ENCODE data around the gene U2AF1L4. TPM values are rescaled to one million over a fixed set of nuclear protein-coding genes. Genes with fewer than 3 reads are reported as not detected.
"Not testable (repeated sequence)": the region's sequence is repeated elsewhere in the genome, so short reads cannot be mapped to it uniquely, and the experiment has no call there.

The U2AF1L4 gene
- polyA plus RNA-seq, 3 donors, result 6.2 to 140 (median 8.7) TPM

DNA sequence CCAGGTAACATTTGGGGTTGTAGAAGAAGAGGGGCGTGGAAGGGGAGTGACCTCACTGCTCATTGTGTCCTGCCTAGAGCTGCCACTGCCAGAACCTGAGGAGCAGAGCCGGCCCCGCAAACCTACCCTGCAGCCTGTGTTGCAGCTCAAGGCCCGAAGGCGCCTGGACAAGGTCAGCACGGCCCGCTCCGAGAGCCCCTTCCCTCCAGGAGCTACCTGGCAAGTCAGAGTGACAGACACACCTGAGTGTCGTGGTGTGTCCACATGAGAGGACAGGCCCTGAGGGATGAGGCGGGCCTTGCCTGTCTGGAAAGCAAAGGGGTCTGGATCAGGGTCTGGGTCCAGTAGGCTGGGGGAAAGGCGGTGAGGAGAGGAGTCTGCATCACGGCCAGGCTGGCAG, 20.7 kb downstream of the U2AF1L4 start:
- H2AFZ ChIP-seq (ENCODE audit: insufficient read depth, low read depth, low read length, poor library complexity, severe bottlenecking), result no peak overlapping the region
- H3K4me3 Mint-ChIP-seq, result no peak overlapping the region
- intact Hi-C loops (cut with micrococcal nuclease), result no loop called here
- H3K27me3 Mint-ChIP-seq (ENCODE audit: low read depth in 3 of 3), result peaks cover 0 to 2% (median 2%) of the 10 kb centered on the region in 3 donors
- H3K36me3 Mint-ChIP-seq, result peaks cover 82 to 94% of the 10 kb centered on the region in 2 donors
- peaks cover 3% of the 10 kb centered on the region for H3K4me1 Mint-ChIP-seq
- no peak overlapping the region for H3K9ac ChIP-seq (ENCODE audit: insufficient read depth, low read length, poor library complexity, severe bottlenecking)
- H3K27ac ChIP-seq (ENCODE audit: low read depth in 1 of 2, low read length in 2 of 2), result no peak overlapping the region
- 99% methylated on average over 9 of the region's 12 CpGs for WGBS (ENCODE audit: insufficient coverage)
- H3K27ac Mint-ChIP-seq, result peak overlapping the region in 1 of 7 donors; percentile 33
- peaks cover 18% of the 10 kb centered on the region for H3K79me2 ChIP-seq (ENCODE audit: insufficient read depth, low read length)
- H3K27me3 ChIP-seq (ENCODE audit: control insufficient read depth in 2 of 2, insufficient read depth in 2 of 2, low read length in 2 of 2), result no peaks in the 10 kb centered on the region
- TF ChIP-seq, protein P1, sequence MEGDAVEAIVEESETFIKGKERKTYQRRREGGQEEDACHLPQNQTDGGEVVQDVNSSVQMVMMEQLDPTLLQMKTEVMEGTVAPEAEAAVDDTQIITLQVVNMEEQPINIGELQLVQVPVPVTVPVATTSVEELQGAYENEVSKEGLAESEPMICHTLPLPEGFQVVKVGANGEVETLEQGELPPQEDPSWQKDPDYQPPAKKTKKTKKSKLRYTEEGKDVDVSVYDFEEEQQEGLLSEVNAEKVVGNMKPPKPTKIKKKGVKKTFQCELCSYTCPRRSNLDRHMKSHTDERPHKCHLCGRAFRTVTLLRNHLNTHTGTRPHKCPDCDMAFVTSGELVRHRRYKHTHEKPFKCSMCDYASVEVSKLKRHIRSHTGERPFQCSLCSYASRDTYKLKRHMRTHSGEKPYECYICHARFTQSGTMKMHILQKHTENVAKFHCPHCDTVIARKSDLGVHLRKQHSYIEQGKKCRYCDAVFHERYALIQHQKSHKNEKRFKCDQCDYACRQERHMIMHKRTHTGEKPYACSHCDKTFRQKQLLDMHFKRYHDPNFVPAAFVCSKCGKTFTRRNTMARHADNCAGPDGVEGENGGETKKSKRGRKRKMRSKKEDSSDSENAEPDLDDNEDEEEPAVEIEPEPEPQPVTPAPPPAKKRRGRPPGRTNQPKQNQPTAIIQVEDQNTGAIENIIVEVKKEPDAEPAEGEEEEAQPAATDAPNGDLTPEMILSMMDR (IDR thresholded peaks at IDR 0.05), result no peak
- peaks cover 91 to 99% of the 10 kb centered on the region in 2 donors for H3K36me3 ChIP-seq (replicated peaks in 1 of 2; ENCODE audit: control insufficient read depth in 1 of 2, insufficient read depth in 2 of 2, low read length in 2 of 2)
- no peak for DNase-seq
- no peaks in the 10 kb centered on the region for H3K9me3 Mint-ChIP-seq
- H3K4me1 ChIP-seq (ENCODE audit: control insufficient read depth in 1 of 2, insufficient read depth in 2 of 2, low read length in 2 of 2), result peaks cover 0 to 5% of the 10 kb centered on the region in 2 donors
- H3K9me3 ChIP-seq (replicated peaks in 1 of 2; ENCODE audit: control insufficient read depth in 1 of 2, insufficient read depth in 1 of 2, low read length in 2 of 2), result no peaks in the 10 kb centered on the region
- peaks cover 51% of the 10 kb centered on the region for H4K20me1 ChIP-seq (ENCODE audit: insufficient read depth, low read length)
- H3K4me2 ChIP-seq (replicated peaks; ENCODE audit: extremely low read depth, low read length, poor library complexity, severe bottlenecking), result no peak overlapping the region
- no peak overlapping the region for H3K4me3 ChIP-seq (replicated peaks in 1 of 3; ENCODE audit: low read depth in 2 of 3, low read length in 3 of 3)

DNA sequence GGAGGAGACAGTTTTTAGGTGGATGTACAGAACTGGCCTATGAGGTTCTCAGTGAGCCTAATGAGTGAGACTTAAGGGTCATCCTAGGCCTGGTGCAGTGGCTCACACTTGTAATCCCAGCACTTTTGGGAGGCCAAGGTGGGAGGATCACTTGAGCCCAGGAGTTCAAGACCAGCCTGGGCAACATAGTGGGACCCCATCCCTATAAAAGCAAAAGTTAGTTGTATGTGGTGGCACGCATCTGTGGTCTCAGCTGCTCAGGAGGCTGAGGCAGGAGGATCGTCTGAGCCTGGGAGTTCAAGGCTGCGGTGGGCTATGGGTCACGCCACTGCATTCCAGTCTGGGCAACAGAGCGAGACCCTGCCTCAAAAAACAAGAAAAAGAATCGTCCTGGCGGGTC, 21.1 kb downstream of the U2AF1L4 start:
- H3K4me3 Mint-ChIP-seq; H3K4me1 Mint-ChIP-seq; H3K4me1 ChIP-seq (ENCODE audit: control insufficient read depth in 1 of 2, insufficient read depth in 2 of 2, low read length in 2 of 2); H3K27me3 ChIP-seq (ENCODE audit: control insufficient read depth in 2 of 2, insufficient read depth in 2 of 2, low read length in 2 of 2); H3K27ac Mint-ChIP-seq; H2AFZ ChIP-seq (ENCODE audit: insufficient read depth, low read depth, low read length, poor library complexity, severe bottlenecking); H3K4me2 ChIP-seq (replicated peaks; ENCODE audit: extremely low read depth, low read length, poor library complexity, severe bottlenecking); DNase-seq; H3K4me3 ChIP-seq (replicated peaks in 1 of 3; ENCODE audit: low read depth in 2 of 3, low read length in 3 of 3); intact Hi-C loops (cut with micrococcal nuclease); H3K9me3 Mint-ChIP-seq; H3K27me3 Mint-ChIP-seq (ENCODE audit: low read depth in 3 of 3); H3K27ac ChIP-seq (ENCODE audit: low read depth in 1 of 2, low read length in 2 of 2); H3K9me3 ChIP-seq (replicated peaks in 1 of 2; ENCODE audit: control insufficient read depth in 1 of 2, insufficient read depth in 1 of 2, low read length in 2 of 2); H3K9ac ChIP-seq (ENCODE audit: insufficient read depth, low read length, poor library complexity, severe bottlenecking): not testable (repeated sequence)
- WGBS (ENCODE audit: insufficient coverage), result 97% methylated on average over 7 of the region's 7 CpGs
- Histone ChIP-seq H3K36me3 (replicated peaks in 1 of 2; ENCODE audit: control insufficient read depth in 1 of 2, insufficient read depth in 2 of 2, low read length in 2 of 2) (peaks cover 87 to 97% of the 10 kb centered on the region in 2 donors), H4K20me1 (ENCODE audit: insufficient read depth, low read length) (peaks cover 56% of the 10 kb centered on the region), H3K79me2 (ENCODE audit: insufficient read depth, low read length) (peaks cover 22% of the 10 kb centered on the region)
- peaks cover 80 to 90% of the 10 kb centered on the region in 2 donors for H3K36me3 Mint-ChIP-seq

Data from CD14-positive monocyte (primary cell).